Pancreas (tissue), 10 donors: ENCODE data around the gene CLASRP. TPM values are rescaled to one million over a fixed set of nuclear protein-coding genes. Genes with fewer than 3 reads are reported as not detected.

Experiments used
- ATAC-seq, 4 donors: fragments of 200-7000 bp; cut with Tn5 transposase; one replicate each; pipeline versions ENCODE4 v1.8.0 to v1.9.1; 2020; ENCODE audit warnings: mild to moderate bottlenecking in 4 of 4, moderate library complexity in 4 of 4
- DNase-seq, 6 donors: peaks; one replicate each; pipeline ENCODE4 v3.0.0-alpha.2; 2020
- FAIRE-seq: peaks from 2 replicates; lab custom pipeline; 2012; peaks lifted over from hg19 to GRCh38; lab: Jason Lieb, UNC
- H3K27ac ChIP-seq, 4 donors: fragments of 200-600 bp; sonication (generic); 1 replicate in 3 of 4; 2 replicates in 1 of 4; pipeline versions ENCODE4 v1.5.0 to v1.8.0; 2020
- H3K27me3 ChIP-seq, 4 donors: fragments of 200-600 bp; one replicate each; pipeline ENCODE4 v1.8.0; 2021
- H3K36me3 ChIP-seq, 3 donors: fragments of 200-600 bp; sonication (generic) in 1 of 3; one replicate each; pipeline versions ENCODE4 v1.5.0 to v1.8.0; 2020 to 2021
- H3K4me1 ChIP-seq, 3 donors: fragments of 200-600 bp; one replicate each; pipeline ENCODE4 v1.8.0; 2021
- H3K4me3 ChIP-seq, 4 donors: fragments of 200-600 bp; sonication (generic) in 2 of 4; one replicate each; pipeline versions ENCODE4 v1.5.0 to v1.8.0; 2020 to 2021
- H3K9me3 ChIP-seq, 4 donors: fragments of 200-600 bp; one replicate each; pipeline ENCODE4 v1.8.0; 2021
- CTCF ChIP-seq, 4 donors: fragments of 200-600 bp; sonication (generic) in 3 of 4; IDR thresholded peaks; one replicate each; pipeline versions ENCODE4 v1.5.0 to v1.8.0; 2021; ENCODE audit warnings: antibody characterized with exemption in 4 of 4
- WGBS, 2 donors: extraction: QIAGEN DNeasy Blood & Tissue Kit; methylation state at CpG; one replicate each; pipeline ENCODE4 v1.1.7; 2013; 5-methylcytosine and 5-hydroxymethylcytosine counted together
- intact Hi-C, 3 donors: fragments of 100-400 bp; cut with DNase I; formaldehyde crosslinking; loops; one replicate each; pipeline versions ENCODE4 v1.11.1 to v1.14.2; 2022
- polyA plus RNA-seq, 2 donors: library from polyadenylated mRNA; stranded (reverse); fragments of 200-250 nt; gene quantifications; one replicate each; pipeline ENCODE4 v1.2.3, GENCODE V29; 2013
- total RNA-seq, 6 donors: library from RNA; stranded (reverse); fragmentation: NEBNext Ultra II Directional in 4 of 6; extraction: Animal tissue kit (Norgen Biotek cat#: 25700) in 4 of 6; gene quantifications; one replicate each; pipeline versions ENCODE4 v1.2.1 to v1.2.4, GENCODE V29; 2021 to 2023
- donor health status: healthy with polysubstance abuse.
- donor health status: DM: no; HTN: no; CAD: no; lungs with moderate emphysema.
- donor health status: DM: no; HTN: no; CAD: no.
- donor health status: control.
- donor health status: control.
- donor health status: Bipolar disorder and iron deficiency.
- donor health status: DM: yes; HTN: yes; CAD: no.
- donor health status: DM: no; HTN: no; CAD: no.
- donor health status: DM: no; HTN: no; CAD: no.
- donor health status: DM: yes; HTN: yes; CAD: no.

CLASRP gene
- total and polyA plus RNA-seq, 8 donors, result 34.8 to 244 (median 51.9) TPM

- no peaks in the 10 kb centered on the region for H3K36me3 ChIP-seq
- DNase-seq, result peak; percentile 93 to 100 (median 96)
- H3K27ac ChIP-seq, result peak within 1 kb of the TSS; percentile 89 to 98 (median 94)
- no peaks in the 10 kb centered on the region for H3K9me3 ChIP-seq
- FAIRE-seq, result no peak
- peaks cover 0 to 6% (median 0%) of the 10 kb centered on the region in 3 donors for H3K4me1 ChIP-seq
- intact Hi-C loops, result no loop called here
- TF ChIP-seq CTCF (IDR thresholded peaks at IDR 0.05), result no peak
- WGBS, 2 donors, result 2% methylated on average over 54 to 79 of the region's 79 CpGs
- peak; percentile 59 to 74 (median 66) for ATAC-seq
- H3K27me3 ChIP-seq, result no peaks in the 10 kb centered on the region
- peak within 1 kb of the TSS; percentile 45 to 79 (median 61) for H3K4me3 ChIP-seq
Observed at GRCh38 chr19:45001087-45001739, 37.6 kb upstream of the CLASRP start, which contains the start of gene RELB. RELB (plus strand) TSS chr19:45001464; CDS start chr19:45001580, 116 bp downstream.

- FAIRE-seq, result no peak
- no peak for TF ChIP-seq CTCF (IDR thresholded peaks at IDR 0.05)
- intact Hi-C loops, result no loop called here
- Histone ChIP-seq H3K36me3 (no peaks in the 10 kb centered on the region), H3K4me1 (peaks cover 0 to 6% (median 0%) of the 10 kb centered on the region in 3 donors), H3K27me3 (no peaks in the 10 kb centered on the region), H3K4me3 (no peak overlapping the region), H3K9me3 (no peaks in the 10 kb centered on the region), H3K27ac (no peak overlapping the region)
- 90 to 91% methylated on average over 4 of the region's 4 CpGs for WGBS, 2 donors
- ATAC-seq, result no peak
- no peak for DNase-seq
Observed at GRCh38 chr19:45003485-45003884, 35.4 kb upstream of the CLASRP start.

- no peaks in the 10 kb centered on the region for H3K36me3 ChIP-seq
- ATAC-seq, result no peak
- FAIRE-seq, result no peak
Observed at GRCh38 chr19:45005787-45006186, 33.1 kb upstream of the CLASRP start.

GRCh38 chr19:45008552-45008951, 30.3 kb upstream of the CLASRP start:
- no peak for TF ChIP-seq CTCF (IDR thresholded peaks at IDR 0.05)
- peak in 1 of 4 donors; percentile 9 for ATAC-seq
- no peaks in the 10 kb centered on the region for H3K9me3 ChIP-seq
- intact Hi-C loops, result no loop called here
- 78 to 82% methylated on average over 10 of the region's 10 CpGs for WGBS, 2 donors
- H3K27ac ChIP-seq, result no peak overlapping the region
- no peak for DNase-seq
- H3K27me3 ChIP-seq, result no peaks in the 10 kb centered on the region
- H3K4me1 ChIP-seq, result no peaks in the 10 kb centered on the region
- FAIRE-seq, result no peak
- H3K36me3 ChIP-seq, result no peaks in the 10 kb centered on the region
- no peak overlapping the region for H3K4me3 ChIP-seq

More at GRCh38 chr19:45005787-45006186, 33.1 kb upstream of the CLASRP start:
- TF ChIP-seq CTCF (IDR thresholded peaks at IDR 0.05), result no peak
- Histone ChIP-seq H3K27me3 (no peaks in the 10 kb centered on the region), H3K9me3 (no peaks in the 10 kb centered on the region), H3K4me1 (peaks cover 0 to 5% (median 0%) of the 10 kb centered on the region in 3 donors), H3K27ac (no peak overlapping the region), H3K4me3 (no peak overlapping the region)
- no peak for DNase-seq
- intact Hi-C loops, result no loop called here
- WGBS, 2 donors, result 83 to 88% methylated on average over 9 of the region's 9 CpGs
